Urothelium cell line (cell line): ENCODE data around the gene RIC3.

ENCODE experiments used
- DNase-seq: peaks from one replicate; pipeline ENCODE4 v3.0.0; 2011; ENCODE audit warnings: low spot score, mixed read lengths
- FAIRE-seq: peaks from 2 replicates; lab custom pipeline; 2011; peaks lifted over from hg19 to GRCh38; lab: Jason Lieb, UNC

Gene RIC3

DNA sequence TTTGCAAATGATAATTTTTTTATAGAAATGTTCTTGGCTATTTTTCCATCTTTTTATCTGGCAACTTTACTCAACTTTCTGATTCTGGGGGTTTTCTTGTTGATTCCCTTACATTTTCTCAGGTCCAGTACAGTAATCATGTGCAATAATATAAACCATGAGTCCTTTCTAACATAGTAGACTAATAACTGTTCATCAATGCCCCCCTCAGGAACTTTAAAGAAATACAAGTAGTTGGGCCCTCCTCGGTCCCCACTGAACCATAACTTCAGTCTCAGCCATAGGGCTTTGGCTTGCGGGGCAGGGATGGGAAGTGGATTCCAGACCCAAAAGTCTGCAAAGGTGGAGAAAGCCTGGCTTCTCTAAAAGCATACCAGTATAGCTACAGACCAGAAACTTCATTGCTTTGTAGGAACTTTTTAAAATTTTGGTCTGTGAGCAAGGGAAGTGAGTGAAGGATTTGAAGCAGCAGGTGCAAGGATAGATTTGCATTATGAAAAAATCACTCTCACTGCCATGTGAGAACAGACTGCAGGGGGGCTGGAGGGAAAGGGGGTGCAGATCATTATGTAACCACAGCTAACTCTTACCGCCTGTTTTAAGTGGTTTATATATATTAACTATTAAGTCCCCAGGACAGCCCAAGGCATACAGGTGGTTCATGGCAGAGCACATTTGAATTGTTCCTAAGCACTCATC is 98.3 kb downstream of the RIC3 start:
- FAIRE-seq (no peak), DNase-seq (peak; percentile 55)

DNA sequence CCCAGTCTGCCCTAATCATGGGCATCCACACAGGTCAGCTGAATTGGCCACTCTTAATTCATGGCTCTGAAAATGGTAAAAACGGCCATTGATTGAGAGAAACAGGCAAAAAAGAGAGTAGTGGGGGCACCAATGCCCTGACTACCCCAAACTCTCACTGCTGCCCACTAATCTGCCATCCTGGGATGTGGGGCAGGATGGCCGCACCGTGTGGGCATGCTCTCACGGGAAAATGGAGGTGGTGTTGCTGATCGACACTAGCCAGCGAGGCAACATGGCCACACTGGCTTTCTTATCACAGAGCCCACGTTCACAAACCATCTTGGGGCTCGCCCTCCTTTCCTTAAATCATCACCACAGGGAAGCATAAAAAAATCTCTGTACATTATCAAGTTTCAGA is 99.1 kb downstream of the RIC3 start:
- no peak for DNase-seq
- FAIRE-seq, result no peak

DNA sequence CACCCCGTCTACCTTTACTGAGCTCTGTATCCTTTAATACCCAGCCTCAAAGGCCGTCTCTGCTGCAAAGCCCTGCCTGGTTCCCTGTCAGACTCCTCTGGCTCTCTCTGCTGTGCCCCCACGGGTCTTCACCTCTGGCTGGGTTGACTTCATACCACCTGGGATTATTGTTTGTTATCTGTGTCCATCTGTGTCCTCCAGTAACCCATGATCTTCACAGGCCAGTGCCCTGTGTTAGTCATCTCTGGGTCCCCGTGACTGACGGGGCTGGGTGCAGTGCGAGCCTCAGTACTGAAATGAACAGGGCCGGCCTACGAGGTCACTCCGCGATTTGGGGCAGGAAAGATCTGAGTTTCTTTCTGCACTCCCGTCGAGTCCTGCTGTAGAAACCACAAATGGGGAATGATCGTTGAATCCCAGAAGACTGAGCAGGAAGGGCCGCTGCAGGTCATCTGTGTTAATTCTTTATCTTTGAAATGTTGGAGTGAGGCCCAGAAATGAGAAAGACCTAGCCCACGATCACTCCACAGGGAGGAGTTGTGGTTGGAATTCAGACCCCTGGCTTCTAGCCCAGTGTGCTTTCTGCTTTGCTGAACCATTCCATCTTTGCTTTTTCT is 100.1 kb downstream of the RIC3 start:
- DNase-seq, result peak; percentile 84
- peak; percentile 42 for FAIRE-seq

DNA sequence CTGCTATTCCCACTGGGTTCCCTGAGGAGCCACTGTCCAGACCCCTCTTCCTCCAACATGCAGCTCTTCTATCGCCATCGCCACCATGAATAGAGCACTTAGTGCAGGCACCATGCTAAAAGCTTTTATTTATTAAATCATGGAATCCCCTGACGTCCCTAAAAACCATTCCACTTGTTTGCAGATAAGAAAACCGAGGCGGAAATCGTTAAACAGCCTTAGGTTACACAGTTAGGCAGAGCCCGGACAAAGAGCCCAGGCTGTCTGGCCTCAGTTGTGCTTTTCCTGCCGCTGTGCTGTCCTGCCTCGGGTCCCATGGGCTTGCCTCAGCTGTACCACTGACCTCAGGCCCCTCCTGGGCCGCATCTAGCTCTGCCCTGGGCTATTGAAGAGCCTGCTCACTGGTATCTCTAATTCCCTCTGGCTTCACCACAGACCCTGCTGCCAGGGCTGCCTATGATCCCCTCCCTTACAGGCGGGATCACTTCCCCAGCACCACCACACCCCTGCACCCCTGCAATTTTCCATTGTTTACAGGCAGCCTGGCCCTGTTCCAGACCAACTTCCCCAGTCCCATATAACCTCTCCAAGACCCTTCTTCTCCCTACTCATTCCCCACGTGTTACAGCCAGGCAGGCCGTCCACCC is 100.8 kb downstream of the RIC3 start:
- DNase-seq (no peak), FAIRE-seq (no peak)

DNA sequence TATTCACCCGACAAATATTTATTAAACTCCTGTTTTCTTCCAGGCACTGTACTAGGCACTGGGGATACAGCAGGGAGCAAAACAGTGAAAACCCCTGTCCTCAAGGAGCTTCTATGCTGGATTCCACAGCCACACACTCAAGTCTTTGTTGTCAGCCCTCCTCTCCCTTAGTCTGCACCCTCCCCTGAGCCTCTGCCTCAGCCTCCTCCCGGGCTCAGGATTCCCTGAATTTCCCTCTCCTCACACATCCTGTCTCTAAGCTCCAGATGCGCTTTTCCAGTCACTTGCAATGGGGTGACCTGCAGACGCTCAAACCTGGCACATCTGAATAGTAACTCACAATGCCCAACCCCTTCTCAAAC is 101.3 kb downstream of the RIC3 start:
- FAIRE-seq (no peak), DNase-seq (no peak)

DNA sequence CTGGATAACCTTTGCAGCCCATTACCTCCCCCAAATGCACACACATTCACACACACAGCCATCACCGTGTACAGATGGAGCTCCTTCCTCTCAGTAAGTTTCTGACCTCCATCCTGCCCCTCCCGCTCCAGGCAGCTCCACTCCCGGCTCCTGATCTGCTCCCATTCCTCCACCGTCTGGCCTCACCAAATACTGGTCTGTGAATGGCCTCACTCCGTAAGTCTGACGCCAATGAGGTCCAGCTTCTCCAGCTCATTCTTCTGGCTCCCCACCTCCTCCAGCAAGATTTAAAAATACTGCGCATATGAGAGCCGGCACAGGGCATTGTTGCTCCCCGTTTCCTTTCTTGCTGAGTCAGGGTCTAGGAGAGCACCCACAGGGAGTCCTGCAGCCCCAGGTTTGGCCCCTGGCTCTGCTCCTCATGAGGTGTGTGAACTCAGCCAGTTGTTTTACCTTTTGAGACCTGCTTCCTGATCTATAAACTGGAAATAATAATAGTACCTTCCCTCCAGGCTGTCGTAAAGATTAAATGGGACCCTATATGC is 101.8 kb downstream of the RIC3 start:
- no peak for DNase-seq
- no peak for FAIRE-seq

DNA sequence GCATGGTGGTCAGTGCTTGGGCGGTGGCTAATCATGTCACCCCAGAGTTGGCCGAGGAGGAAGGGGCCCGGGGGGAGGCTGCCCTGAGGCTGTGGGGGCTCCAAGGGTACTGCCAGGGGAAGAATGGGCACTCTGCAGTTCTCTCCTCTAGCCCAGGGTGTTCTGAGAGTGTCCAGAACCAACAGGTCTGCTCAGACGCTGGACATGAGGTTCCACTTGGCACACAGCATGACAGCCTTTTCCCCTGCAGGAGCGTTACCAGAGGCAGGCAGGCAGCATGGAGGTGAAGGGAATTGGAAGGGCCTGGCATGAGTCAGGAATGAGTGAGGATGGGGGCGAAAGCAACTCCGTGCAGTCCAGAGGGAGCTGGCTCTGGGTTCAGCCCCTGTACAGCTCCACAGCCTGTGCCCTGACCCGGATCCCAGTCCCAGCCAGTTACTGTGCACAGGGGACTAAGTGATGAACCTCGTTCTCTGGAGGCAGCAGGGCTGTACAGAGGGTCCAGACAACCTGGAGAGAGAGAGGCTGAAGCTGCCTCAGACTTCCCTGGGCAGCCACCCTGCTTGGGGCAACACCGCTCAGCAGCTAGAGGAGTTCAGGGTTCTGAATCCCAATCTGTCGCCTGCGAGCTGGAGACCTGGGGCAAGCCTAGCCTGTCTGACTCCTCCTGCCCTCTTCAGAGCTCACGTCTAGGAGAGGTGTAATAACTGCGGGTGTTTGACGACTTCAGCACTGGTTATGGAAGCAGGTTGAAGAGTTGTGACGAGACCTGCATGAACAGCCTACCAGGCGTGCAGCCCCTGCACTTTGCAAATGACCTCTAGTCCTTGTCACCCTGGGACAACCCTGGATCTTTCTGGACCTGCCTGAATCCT is 102.6 kb downstream of the RIC3 start:
- no peak for DNase-seq
- no peak for FAIRE-seq

DNA sequence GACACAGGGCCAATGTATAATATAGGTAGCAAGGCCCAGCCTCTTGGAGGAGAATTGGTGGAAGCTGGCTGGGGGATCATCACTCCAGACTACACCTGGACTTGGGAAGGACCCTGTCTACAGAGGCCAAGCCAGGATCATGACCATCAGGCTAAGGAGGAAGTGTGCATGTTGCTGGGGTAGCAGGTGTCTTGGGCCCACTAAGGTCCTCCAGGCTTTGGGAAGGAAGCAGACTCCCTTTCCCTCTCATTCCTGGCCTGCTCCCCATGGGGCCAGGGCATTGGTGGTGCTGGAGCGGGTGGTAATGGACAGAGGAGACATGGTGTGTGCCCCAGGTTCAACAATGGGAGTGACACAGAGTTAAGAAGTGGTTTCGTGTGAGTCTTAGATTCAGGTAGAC is 103.8 kb downstream of the RIC3 start:
- no peak for DNase-seq
- FAIRE-seq, result no peak

DNA sequence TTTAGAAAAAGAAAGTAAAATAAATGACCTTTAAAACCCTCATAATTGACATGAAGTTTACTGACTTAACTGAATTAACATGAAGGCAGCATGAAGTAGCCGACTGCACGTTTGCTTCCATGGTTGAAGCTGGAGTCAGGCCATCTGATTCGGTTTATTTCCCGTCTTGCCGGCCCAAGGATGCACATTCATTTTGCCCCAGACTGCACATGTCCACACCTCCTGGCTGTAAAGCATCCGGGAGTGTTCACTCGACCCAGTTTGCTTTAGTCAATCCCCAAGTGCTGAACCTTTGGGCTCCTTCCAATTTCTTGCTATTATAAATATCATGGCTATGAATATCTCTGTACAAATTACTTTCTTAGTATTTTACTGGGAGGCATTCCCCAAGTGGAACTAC is 105.5 kb downstream of the RIC3 start:
- FAIRE-seq (no peak), DNase-seq (no peak)

DNA sequence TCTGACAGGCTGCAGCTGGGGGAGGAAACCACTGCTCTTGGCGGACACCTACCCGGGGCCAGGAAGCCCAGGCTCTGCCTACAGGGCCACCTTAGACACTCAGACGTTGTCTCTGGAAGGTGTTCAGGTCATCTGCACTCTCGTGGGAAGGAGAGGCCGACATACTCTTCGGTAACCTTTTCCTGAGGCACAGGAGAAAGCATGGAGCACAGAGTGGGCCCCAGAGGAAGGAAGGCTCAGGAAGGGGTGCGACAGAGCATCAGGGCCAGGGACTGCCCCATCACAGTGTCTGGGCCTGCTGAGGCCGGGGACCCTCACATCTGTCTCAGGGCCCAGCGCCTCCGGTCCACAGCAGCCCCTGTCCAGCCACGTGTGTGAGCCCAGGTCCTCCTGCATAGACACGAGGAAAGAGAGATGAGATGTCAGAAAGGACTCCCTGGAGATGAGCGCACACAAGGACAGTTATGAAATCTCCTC is 106.0 kb downstream of the RIC3 start:
- DNase-seq (no peak), FAIRE-seq (no peak)

DNA sequence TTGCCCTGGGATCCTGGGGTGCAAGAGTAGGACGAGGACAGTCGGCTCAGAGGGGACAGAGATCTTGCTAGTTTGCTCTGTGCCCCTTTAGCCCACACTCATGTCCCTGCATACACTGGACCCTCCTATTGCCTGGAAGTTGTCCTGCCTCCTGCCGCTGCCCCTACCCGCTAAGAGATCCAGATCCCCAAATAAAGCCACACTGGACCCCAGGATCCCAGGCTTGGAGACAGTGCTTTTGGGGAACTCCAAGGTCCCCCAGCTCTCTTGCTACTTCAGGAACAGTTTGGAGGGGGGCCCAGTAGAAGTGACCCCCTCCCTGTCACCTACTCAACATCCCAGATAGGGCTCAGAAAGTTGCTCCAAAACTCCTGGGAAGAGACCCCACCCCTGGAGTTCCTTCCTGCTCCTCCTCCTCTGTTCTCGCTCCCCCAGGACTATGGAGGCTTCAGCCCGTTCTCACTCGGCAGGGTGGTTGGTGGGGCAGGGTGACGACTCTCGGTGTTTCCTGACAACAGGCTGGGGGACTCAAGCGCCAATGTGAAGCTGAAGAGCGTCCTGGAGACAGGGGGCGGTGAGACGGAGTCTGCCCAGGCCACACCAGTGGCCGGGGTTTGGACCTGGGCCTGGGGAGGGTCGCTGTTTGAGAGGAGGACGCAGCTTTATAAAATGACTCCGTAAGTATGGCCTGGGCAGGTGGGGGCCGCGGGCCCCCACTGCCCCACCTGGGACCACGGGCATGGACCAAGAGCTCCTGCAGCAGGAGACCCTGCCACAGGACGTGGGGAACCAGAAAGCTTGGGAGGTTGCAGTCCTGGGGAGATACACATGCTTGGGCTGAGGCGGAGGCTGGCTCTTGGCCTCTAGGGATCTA is 107.0 kb downstream of the RIC3 start:
- FAIRE-seq, result no peak
- DNase-seq, result no peak

DNA sequence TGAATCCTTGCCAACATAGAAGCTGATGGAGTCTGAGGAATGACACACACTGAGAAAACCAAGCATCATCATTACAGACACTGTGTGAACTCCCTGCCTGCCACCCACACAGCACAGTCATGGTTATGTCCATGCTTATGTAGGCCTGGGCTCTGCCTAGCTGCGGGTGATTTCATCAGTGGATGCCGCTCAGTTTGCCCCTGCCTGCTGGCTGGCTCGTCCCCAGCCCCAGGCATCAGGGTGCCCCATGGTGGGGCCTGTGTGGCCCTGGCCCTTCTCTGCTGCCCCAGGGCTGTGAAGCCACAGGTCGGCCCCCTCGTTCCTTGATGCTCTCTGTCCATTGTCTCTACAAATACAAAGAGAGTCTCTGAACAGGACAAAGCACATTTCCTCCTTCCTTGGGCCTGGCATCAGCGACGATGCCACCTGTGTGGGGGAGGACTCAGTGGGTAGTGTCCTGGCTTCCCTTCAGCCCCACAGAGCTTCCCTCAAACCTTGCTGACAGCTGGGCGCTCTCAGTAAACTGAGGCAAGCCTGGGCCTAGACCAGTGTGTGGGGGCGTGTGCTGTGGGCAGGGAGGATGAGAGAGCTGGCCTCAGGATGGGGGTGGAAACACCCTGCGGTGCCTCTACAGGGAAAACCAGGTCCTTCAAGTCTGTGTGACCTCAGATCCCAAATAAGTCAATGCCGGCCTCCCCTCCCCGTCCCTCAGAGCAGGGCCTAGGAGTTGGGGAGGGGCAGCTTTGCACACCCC is 107.8 kb downstream of the RIC3 start:
- no peak for DNase-seq

DNA sequence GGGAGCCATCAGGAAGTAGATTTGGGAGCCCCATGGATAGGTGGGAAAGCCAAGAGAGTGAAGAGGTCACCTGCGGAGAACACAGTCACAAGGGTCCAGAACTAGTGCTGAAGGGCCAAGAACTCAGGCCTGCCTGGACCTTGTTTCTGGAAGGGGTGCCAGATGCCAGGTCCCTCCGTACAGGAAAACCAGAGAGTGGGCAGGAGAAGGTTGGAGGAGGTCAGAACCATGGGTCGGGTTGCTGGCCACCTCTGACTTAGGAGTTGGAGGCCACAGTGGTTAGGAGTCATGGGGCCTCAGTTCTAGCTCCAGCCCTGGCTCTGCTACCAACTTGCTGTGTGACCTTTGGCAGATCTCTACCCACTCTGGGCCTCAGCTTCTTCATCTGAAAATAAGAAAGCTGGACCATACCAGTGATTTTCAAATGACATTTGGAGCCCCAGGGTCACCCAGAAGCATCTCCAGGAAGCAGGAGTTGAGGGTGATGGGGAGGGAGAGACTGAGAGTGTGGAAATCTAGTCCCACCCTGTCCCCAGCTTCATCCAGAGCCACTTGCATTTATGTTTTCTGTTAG is 108.6 kb downstream of the RIC3 start:
- DNase-seq (no peak), FAIRE-seq (no peak)

More for the DNA sequence above, 107.8 kb downstream of the RIC3 start:
- FAIRE-seq, result no peak

DNA sequence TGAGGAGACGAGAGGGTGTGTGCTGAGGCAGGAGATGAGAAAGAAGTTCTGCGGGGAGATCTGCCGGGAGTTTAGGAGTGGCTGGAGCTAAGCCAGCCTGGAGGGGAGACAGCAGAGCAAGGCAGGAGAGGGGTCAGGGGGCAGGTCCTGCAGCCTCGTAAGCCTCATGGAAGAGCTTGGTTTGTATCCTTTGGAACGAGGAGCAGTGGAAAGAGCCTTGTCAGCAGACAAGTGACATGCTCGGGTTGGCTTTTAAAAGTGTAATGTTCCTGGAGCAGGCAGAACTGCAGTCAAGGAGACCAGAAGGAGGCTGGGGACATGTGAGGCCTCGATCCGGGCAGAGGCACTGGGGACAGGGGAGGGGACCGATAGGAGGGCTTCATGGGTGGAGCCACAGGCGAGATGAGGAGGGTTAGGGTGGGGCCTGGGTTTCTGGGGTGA is 109.2 kb downstream of the RIC3 start:
- no peak for FAIRE-seq
- no peak for DNase-seq

DNA sequence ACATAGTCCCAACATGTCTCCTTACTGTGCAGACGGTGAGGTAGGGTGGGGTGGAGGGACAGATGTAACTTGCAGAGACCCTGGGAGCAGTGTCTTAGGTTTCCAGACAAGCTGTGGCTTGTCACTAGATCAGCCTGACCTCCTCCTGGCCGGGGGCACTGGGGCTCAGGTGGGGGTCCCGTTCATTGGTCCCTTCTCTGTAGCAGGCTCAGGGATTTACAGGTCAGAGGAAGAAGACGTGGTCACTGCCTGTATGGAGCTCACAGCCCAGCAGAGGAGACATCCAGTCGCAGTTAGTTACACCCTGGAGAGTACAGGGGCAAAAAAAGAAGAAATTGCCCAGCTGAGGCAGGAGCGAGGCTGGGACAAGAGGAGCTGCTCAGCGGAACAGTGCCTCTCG is 109.8 kb downstream of the RIC3 start:
- no peak for FAIRE-seq

DNA sequence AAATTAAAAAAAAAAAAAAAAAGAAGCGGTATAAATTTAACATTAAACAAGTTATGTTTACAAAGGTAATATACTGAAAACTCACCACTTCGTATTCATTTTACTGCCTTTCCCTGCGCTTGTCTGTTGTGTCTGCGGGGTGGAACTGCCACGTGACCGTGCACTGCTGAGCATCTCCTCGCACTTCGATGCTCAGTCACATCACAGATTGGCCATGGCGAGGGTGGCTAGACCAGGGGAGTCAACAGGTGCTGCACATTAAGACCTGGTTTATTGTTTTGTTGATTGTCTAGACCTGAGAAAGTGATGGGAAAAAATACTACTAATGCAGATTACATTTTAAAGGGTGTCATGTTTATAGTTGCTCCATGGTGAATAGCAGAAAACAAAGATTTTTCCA is 110.6 kb downstream of the RIC3 start:
- FAIRE-seq, result peak; percentile 52
- no peak for DNase-seq

More for the DNA sequence above, 109.8 kb downstream of the RIC3 start:
- DNase-seq, result no peak

DNA sequence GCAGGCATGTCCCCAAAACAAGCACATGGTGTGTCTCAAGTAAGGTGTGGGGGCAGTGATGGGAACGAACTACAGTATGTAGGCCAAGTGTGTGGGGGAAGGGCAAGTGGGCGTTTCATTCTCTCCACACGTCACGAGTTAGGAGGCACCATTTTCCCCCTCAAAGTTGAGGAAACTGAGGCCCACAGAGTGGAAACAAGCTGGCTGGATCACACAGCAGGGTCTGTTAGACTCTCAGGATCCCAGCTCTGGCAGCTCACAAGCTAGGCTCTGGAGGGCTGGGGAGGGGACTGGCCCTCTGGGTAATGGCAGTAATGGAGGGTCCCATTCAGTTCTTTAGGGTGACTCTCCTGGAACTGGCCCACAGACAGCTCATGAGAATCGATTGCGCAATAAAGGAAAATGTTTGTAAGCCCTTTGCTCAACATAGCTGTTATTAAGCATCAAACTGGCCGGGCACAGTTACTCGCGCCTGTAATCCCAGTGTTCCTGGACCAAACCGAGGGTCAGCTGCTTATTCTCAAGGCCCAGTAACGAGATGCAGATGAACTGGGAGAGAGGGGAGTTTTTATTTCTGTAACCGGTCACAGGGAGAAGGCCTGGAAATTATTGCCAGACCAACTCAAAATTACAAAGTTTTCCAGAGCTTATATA is 111.9 kb downstream of the RIC3 start:
- DNase-seq, result no peak
- no peak for FAIRE-seq
